ENCODE results near the gene LIN52.

Gene LIN52

GRCh38 chr14:74126315-74127013 is 41.7 kb downstream of the LIN52 start:
- H3K27me3 Mint-ChIP-seq = no peaks in the 10 kb centered on the region
- H3K4me3 Mint-ChIP-seq = no peak overlapping the region
- H3K36me3 Mint-ChIP-seq (ENCODE audit: insufficient read depth) = no peaks in the 10 kb centered on the region
- H3K4me1 Mint-ChIP-seq = no peaks in the 10 kb centered on the region
- no peaks in the 10 kb centered on the region for H3K9me3 Mint-ChIP-seq
- no peak overlapping the region for H3K27ac Mint-ChIP-seq (ENCODE audit: low read depth)
- DNase-seq (ENCODE audit: low spot score in 2 of 2) (no peak), ATAC-seq (replicated peaks; ENCODE audit: extremely low read depth, poor library complexity, severe bottlenecking) (no peak)

GRCh38 chr14:74127634-74128033 is 42.9 kb downstream of the LIN52 start:
- no peaks in the 10 kb centered on the region for H3K36me3 Mint-ChIP-seq (ENCODE audit: insufficient read depth)
- H3K4me1 Mint-ChIP-seq = no peaks in the 10 kb centered on the region
- ATAC-seq (replicated peaks; ENCODE audit: extremely low read depth, poor library complexity, severe bottlenecking) (no peak), DNase-seq (ENCODE audit: low spot score in 2 of 2) (no peak)
- no peaks in the 10 kb centered on the region for H3K27me3 Mint-ChIP-seq
- no peaks in the 10 kb centered on the region for H3K9me3 Mint-ChIP-seq
- H3K27ac Mint-ChIP-seq (ENCODE audit: low read depth) = no peak overlapping the region
- no peak overlapping the region for H3K4me3 Mint-ChIP-seq

- no peak overlapping the region for H3K4me3 Mint-ChIP-seq
- ATAC-seq (replicated peaks; ENCODE audit: extremely low read depth, poor library complexity, severe bottlenecking) (no peak), DNase-seq (ENCODE audit: low spot score in 2 of 2) (no peak)
- H3K4me1 Mint-ChIP-seq = peaks cover 23% of the 10 kb centered on the region
- no peaks in the 10 kb centered on the region for H3K27me3 Mint-ChIP-seq
- peak overlapping the region; percentile 78 for H3K27ac Mint-ChIP-seq (ENCODE audit: low read depth)
- no peaks in the 10 kb centered on the region for H3K9me3 Mint-ChIP-seq
- H3K36me3 Mint-ChIP-seq (ENCODE audit: insufficient read depth) = no peaks in the 10 kb centered on the region
Measured at GRCh38 chr14:74133833-74134481, 49.2 kb downstream of the LIN52 start.

- Mint-ChIP-seq H3K4me1 (peaks cover 23% of the 10 kb centered on the region), H3K9me3 (no peaks in the 10 kb centered on the region), H3K27ac (ENCODE audit: low read depth) (peak overlapping the region; percentile 78), H3K4me3 (no peak overlapping the region), H3K27me3 (no peaks in the 10 kb centered on the region), H3K36me3 (ENCODE audit: insufficient read depth) (no peaks in the 10 kb centered on the region)
- ATAC-seq (replicated peaks; ENCODE audit: extremely low read depth, poor library complexity, severe bottlenecking) = no peak
- DNase-seq (ENCODE audit: low spot score in 2 of 2) = no peak
Measured at GRCh38 chr14:74134484-74134883, 49.7 kb downstream of the LIN52 start.

- Mint-ChIP-seq H3K27ac (ENCODE audit: low read depth) (peak overlapping the region; percentile 78), H3K36me3 (ENCODE audit: insufficient read depth) (no peaks in the 10 kb centered on the region), H3K4me3 (no peak overlapping the region), H3K4me1 (peaks cover 23% of the 10 kb centered on the region), H3K9me3 (no peaks in the 10 kb centered on the region), H3K27me3 (no peaks in the 10 kb centered on the region)
- DNase-seq (ENCODE audit: low spot score in 2 of 2) = no peak
- ATAC-seq (replicated peaks; ENCODE audit: extremely low read depth, poor library complexity, severe bottlenecking) = no peak
Measured at GRCh38 chr14:74135426-74135825, 50.7 kb downstream of the LIN52 start.

- no peak overlapping the region for H3K27ac Mint-ChIP-seq (ENCODE audit: low read depth)
- DNase-seq (ENCODE audit: low spot score in 2 of 2) (no peak), ATAC-seq (replicated peaks; ENCODE audit: extremely low read depth, poor library complexity, severe bottlenecking) (no peak)
- H3K9me3 Mint-ChIP-seq = no peaks in the 10 kb centered on the region
- no peak overlapping the region for H3K4me3 Mint-ChIP-seq
- H3K4me1 Mint-ChIP-seq = peaks cover 21% of the 10 kb centered on the region
- H3K36me3 Mint-ChIP-seq (ENCODE audit: insufficient read depth) = peaks cover 4% of the 10 kb centered on the region
- no peaks in the 10 kb centered on the region for H3K27me3 Mint-ChIP-seq
Measured at GRCh38 chr14:74140374-74140850, 55.7 kb downstream of the LIN52 start.

GRCh38 chr14:74141703-74142102 is 56.9 kb downstream of the LIN52 start:
- H3K27ac Mint-ChIP-seq (ENCODE audit: low read depth) = no peak overlapping the region
- peaks cover 19% of the 10 kb centered on the region for H3K4me1 Mint-ChIP-seq
- ATAC-seq (replicated peaks; ENCODE audit: extremely low read depth, poor library complexity, severe bottlenecking) = no peak
- no peak overlapping the region for H3K4me3 Mint-ChIP-seq
- peaks cover 4% of the 10 kb centered on the region for H3K36me3 Mint-ChIP-seq (ENCODE audit: insufficient read depth)
- no peaks in the 10 kb centered on the region for H3K27me3 Mint-ChIP-seq
- no peak for DNase-seq (ENCODE audit: low spot score in 2 of 2)
- H3K9me3 Mint-ChIP-seq = no peaks in the 10 kb centered on the region

- no peaks in the 10 kb centered on the region for H3K9me3 Mint-ChIP-seq
- no peak overlapping the region for H3K4me3 Mint-ChIP-seq
- H3K27me3 Mint-ChIP-seq = no peaks in the 10 kb centered on the region
- peaks cover 4% of the 10 kb centered on the region for H3K36me3 Mint-ChIP-seq (ENCODE audit: insufficient read depth)
- DNase-seq (ENCODE audit: low spot score in 2 of 2) = no peak
- peaks cover 19% of the 10 kb centered on the region for H3K4me1 Mint-ChIP-seq
- no peak overlapping the region for H3K27ac Mint-ChIP-seq (ENCODE audit: low read depth)
- no peak for ATAC-seq (replicated peaks; ENCODE audit: extremely low read depth, poor library complexity, severe bottlenecking)
Measured at GRCh38 chr14:74142523-74142922, 57.8 kb downstream of the LIN52 start.

- H3K9me3 Mint-ChIP-seq = no peaks in the 10 kb centered on the region
- H3K4me1 Mint-ChIP-seq = peaks cover 19% of the 10 kb centered on the region
- no peak overlapping the region for H3K4me3 Mint-ChIP-seq
- peaks cover 4% of the 10 kb centered on the region for H3K36me3 Mint-ChIP-seq (ENCODE audit: insufficient read depth)
- no peak for ATAC-seq (replicated peaks; ENCODE audit: extremely low read depth, poor library complexity, severe bottlenecking)
- no peak overlapping the region for H3K27ac Mint-ChIP-seq (ENCODE audit: low read depth)
- H3K27me3 Mint-ChIP-seq = no peaks in the 10 kb centered on the region
- no peak for DNase-seq (ENCODE audit: low spot score in 2 of 2)
Measured at GRCh38 chr14:74144789-74145188, 60.0 kb downstream of the LIN52 start.

GRCh38 chr14:74147571-74147970 is 62.8 kb downstream of the LIN52 start:
- H3K36me3 Mint-ChIP-seq (ENCODE audit: insufficient read depth) = peaks cover 4% of the 10 kb centered on the region
- DNase-seq (ENCODE audit: low spot score in 2 of 2) = no peak
- no peaks in the 10 kb centered on the region for H3K27me3 Mint-ChIP-seq
- H3K4me1 Mint-ChIP-seq = peaks cover 19% of the 10 kb centered on the region
- H3K9me3 Mint-ChIP-seq = no peaks in the 10 kb centered on the region
- H3K4me3 Mint-ChIP-seq = no peak overlapping the region
- ATAC-seq (replicated peaks; ENCODE audit: extremely low read depth, poor library complexity, severe bottlenecking) = no peak
- H3K27ac Mint-ChIP-seq (ENCODE audit: low read depth) = no peak overlapping the region

GRCh38 chr14:74148705-74149104 is 63.9 kb downstream of the LIN52 start:
- peaks cover 1% of the 10 kb centered on the region for H3K36me3 Mint-ChIP-seq (ENCODE audit: insufficient read depth)
- DNase-seq (ENCODE audit: low spot score in 2 of 2) = no peak
- H3K27ac Mint-ChIP-seq (ENCODE audit: low read depth) = no peak overlapping the region
- H3K4me1 Mint-ChIP-seq = peaks cover 17% of the 10 kb centered on the region
- no peak overlapping the region for H3K4me3 Mint-ChIP-seq
- ATAC-seq (replicated peaks; ENCODE audit: extremely low read depth, poor library complexity, severe bottlenecking) = no peak
- no peaks in the 10 kb centered on the region for H3K27me3 Mint-ChIP-seq
- H3K9me3 Mint-ChIP-seq = no peaks in the 10 kb centered on the region

- Mint-ChIP-seq H3K27me3 (no peaks in the 10 kb centered on the region), H3K4me1 (peaks cover 6% of the 10 kb centered on the region), H3K27ac (ENCODE audit: low read depth) (no peak overlapping the region), H3K4me3 (no peak overlapping the region), H3K9me3 (no peaks in the 10 kb centered on the region), H3K36me3 (ENCODE audit: insufficient read depth) (peaks cover 4% of the 10 kb centered on the region)
- DNase-seq (ENCODE audit: low spot score in 2 of 2) (no peak), ATAC-seq (replicated peaks; ENCODE audit: extremely low read depth, poor library complexity, severe bottlenecking) (no peak)
Measured at GRCh38 chr14:74155287-74155686, 70.5 kb downstream of the LIN52 start.

GRCh38 chr14:74155749-74156148 is 71.0 kb downstream of the LIN52 start:
- Mint-ChIP-seq H3K27ac (ENCODE audit: low read depth) (no peak overlapping the region), H3K9me3 (no peaks in the 10 kb centered on the region), H3K4me1 (peaks cover 6% of the 10 kb centered on the region), H3K36me3 (ENCODE audit: insufficient read depth) (peaks cover 4% of the 10 kb centered on the region), H3K4me3 (no peak overlapping the region), H3K27me3 (no peaks in the 10 kb centered on the region)
- ATAC-seq (replicated peaks; ENCODE audit: extremely low read depth, poor library complexity, severe bottlenecking) (no peak), DNase-seq (ENCODE audit: low spot score in 2 of 2) (no peak)

Data from central memory CD8-positive, alpha-beta T cell (primary cell).